Gastrocnemius medialis (tissue), 4 donors: ENCODE results near the gene HNRNPD. TPM values are rescaled to one million over a fixed set of nuclear protein-coding genes. Genes with fewer than 3 reads are reported as not detected.

ENCODE experiments used
- ATAC-seq, 2 donors: fragments of 150-250 bp; one replicate each; pipeline ENCODE4 v1.9.1; 2016
- DNase-seq, 2 donors: peaks; one replicate each; pipeline ENCODE4 v3.0.0-alpha.2; 2019
- H3K27ac ChIP-seq, 4 donors: fragments of 200-600 bp; sonication (generic); 1 replicate in 1 of 4; 2 replicates in 3 of 4; pipeline ENCODE4 v1.5.1; 2016 to 2018; ENCODE audit warnings: mild to moderate bottlenecking in 2 of 4, moderate library complexity in 1 of 4
- H3K27me3 ChIP-seq, 3 donors: fragments of 200-600 bp; sonication (generic) in 2 of 3; 1 replicate in 1 of 3; 2 replicates in 2 of 3; pipeline versions ENCODE4 v1.5.1 to v1.6.0; 2016 to 2019; ENCODE audit warnings: mild to moderate bottlenecking in 1 of 3, moderate library complexity in 1 of 3
- H3K36me3 ChIP-seq, 2 donors: fragments of 200-600 bp; sonication (generic) in 1 of 2; one replicate each; pipeline ENCODE4 v1.5.1; 2017 to 2018
- H3K4me1 ChIP-seq, 2 donors: fragments of 200-600 bp; sonication (generic) in 1 of 2; one replicate each; pipeline ENCODE4 v1.5.1; 2016 to 2017; ENCODE audit warnings: mild to moderate bottlenecking in 2 of 2
- H3K4me3 ChIP-seq, 4 donors: fragments of 200-600 bp; sonication (generic) in 3 of 4; 1 replicate in 1 of 4; 2 replicates in 3 of 4; pipeline ENCODE4 v1.5.1; 2016 to 2019; ENCODE audit warnings: mild to moderate bottlenecking in 2 of 4
- H3K9me3 ChIP-seq, 3 donors: fragments of 200-600 bp; sonication (generic) in 2 of 3; 1 replicate in 1 of 3; 2 replicates in 2 of 3; pipeline ENCODE4 v1.5.1; 2016 to 2019
- CTCF ChIP-seq, 5 experiments: fragments of 450-650 bp in 3 of 5; fragments of 200-600 bp in 2 of 5; sonication (generic) in 2 of 5; IDR thresholded peaks in 4 of 5; conservative IDR thresholded peaks in 1 of 5; 1 replicate in 4 of 5; 2 replicates in 1 of 5; pipeline ENCODE4 v1.5.1; 2016 to 2019; ENCODE audit warnings: antibody characterized with exemption in 5 of 5, mild to moderate bottlenecking in 3 of 5, moderate library complexity in 3 of 5
- POLR2A ChIP-seq, 2 donors: fragments of 450-650 bp; IDR thresholded peaks; one replicate each; pipeline ENCODE4 v1.6.1; 2017; ENCODE audit warnings: antibody characterized with exemption in 2 of 2, mild to moderate bottlenecking in 2 of 2, moderate library complexity in 2 of 2
- in situ Hi-C, 4 donors: fragments of 200-750 bp; cut with MboI; loops; one replicate each; pipeline versions ENCODE4 v1.15.0 to v1.8.0; 2017; ENCODE audit warnings: low sequenced_read_pairs in 4 of 4
- intact Hi-C: fragments of 100-400 bp; cut with DNase I; formaldehyde crosslinking; loops from one replicate; pipeline ENCODE4 v1.15.1; 2023; ENCODE audit warnings: low total_unique reads
- total RNA-seq, 4 donors: library from RNA; depleted of rRNA; stranded (reverse); fragments of >200 nt; gene quantifications; one replicate each; pipeline versions ENCODE4 v1.1.0 to v1.2.3, GENCODE V29; 2016

Gene HNRNPD
- total RNA-seq, 4 donors from 2014 or later = 26.9 to 46.0 (median 37.4) TPM

- ATAC-seq (peak; percentile 69 to 79), DNase-seq (no peak)
- Histone ChIP-seq H3K9me3 (no peaks in the 10 kb centered on the region), H3K4me1 (peaks cover 90 to 94% of the 10 kb centered on the region in 2 donors), H3K36me3 (peaks cover 0 to 15% of the 10 kb centered on the region in 2 donors), H3K27me3 (no peaks in the 10 kb centered on the region), H3K27ac (peak overlapping the region; percentile 49 to 65 (median 54)), H3K4me3 (no peak overlapping the region)
- intact Hi-C loops = no loop called here
- in situ Hi-C loops = loop anchor here in 1 of 4 donors (10.0 kb wide), 1 partner anchor 76 kb away; no protein-coding TSS in a partner anchor
- no peak for TF ChIP-seq POLR2A (IDR thresholded peaks at IDR 0.05)
- TF ChIP-seq CTCF (IDR thresholded peaks at IDR 0.05 in 4 of 5, conservative IDR thresholded peaks at IDR 0.05 in 1 of 5) = peak; percentile 40 to 73 (median 64)
Observed at GRCh38 chr4:82360298-82361177, 13.3 kb downstream of the HNRNPD start.

GRCh38 chr4:82358847-82359246 lies 14.9 kb downstream of the HNRNPD start:
- Histone ChIP-seq H3K36me3 (peaks cover 0 to 31% of the 10 kb centered on the region in 2 donors), H3K27ac (peak overlapping the region; percentile 49 to 65 (median 54)), H3K27me3 (no peaks in the 10 kb centered on the region), H3K9me3 (no peaks in the 10 kb centered on the region), H3K4me3 (no peak overlapping the region), H3K4me1 (peaks cover 77 to 82% of the 10 kb centered on the region in 2 donors)
- DNase-seq (no peak), ATAC-seq (no peak)
- TF ChIP-seq CTCF (IDR thresholded peaks at IDR 0.05 in 4 of 5, conservative IDR thresholded peaks at IDR 0.05 in 1 of 5) (no peak), POLR2A (IDR thresholded peaks at IDR 0.05) (no peak)
- in situ Hi-C loops (no loop called here), intact Hi-C loops (no loop called here)

- in situ Hi-C loops (no loop called here), intact Hi-C loops (no loop called here)
- no peaks in the 10 kb centered on the region for H3K9me3 ChIP-seq
- H3K27ac ChIP-seq = peak overlapping the region in 2 of 4 donors; percentile 52 to 57
- no peak for TF ChIP-seq POLR2A (IDR thresholded peaks at IDR 0.05)
- no peak for ATAC-seq
- no peak for DNase-seq
- no peaks in the 10 kb centered on the region for H3K27me3 ChIP-seq
- H3K36me3 ChIP-seq = peaks cover 0 to 37% of the 10 kb centered on the region in 2 donors
- H3K4me3 ChIP-seq = no peak overlapping the region
- peaks cover 72 to 79% of the 10 kb centered on the region in 2 donors for H3K4me1 ChIP-seq
Observed at GRCh38 chr4:82357640-82358039, 16.2 kb downstream of the HNRNPD start.

- in situ Hi-C loops = no loop called here
Observed at GRCh38 chr4:82354788-82355187, 19.0 kb downstream of the HNRNPD start.

More at GRCh38 chr4:82354788-82355187, 19.0 kb downstream of the HNRNPD start:
- H3K4me3 ChIP-seq = no peak overlapping the region
- no peaks in the 10 kb centered on the region for H3K9me3 ChIP-seq
- DNase-seq = no peak
- no peak overlapping the region for H3K27ac ChIP-seq
- intact Hi-C loops = no loop called here
- H3K4me1 ChIP-seq = peaks cover 43 to 56% of the 10 kb centered on the region in 2 donors
- H3K36me3 ChIP-seq = peaks cover 0 to 46% of the 10 kb centered on the region in 2 donors
- no peak for ATAC-seq
- no peaks in the 10 kb centered on the region for H3K27me3 ChIP-seq
- TF ChIP-seq POLR2A (IDR thresholded peaks at IDR 0.05) = no peak
- TF ChIP-seq CTCF (IDR thresholded peaks at IDR 0.05 in 4 of 5, conservative IDR thresholded peaks at IDR 0.05 in 1 of 5) = no peak
